NCI-H524 (cell line): ENCODE data around the gene MAP4K1.
"Not testable (repeated sequence)": the region's sequence is repeated elsewhere in the genome, so short reads cannot be mapped to it uniquely, and the experiment has no call there.

Source experiments
- DNase-seq, 2 experiments: peaks; one replicate each; lab custom pipeline; 2025; lab: John Stamatoyannopoulos, UW

MAP4K1 gene

GRCh38 chr19:38624822-38625221 is 7.1 kb upstream of the MAP4K1 start:
- no peak for DNase-seq

GRCh38 chr19:38619361-38620174 is 1.8 kb upstream of the MAP4K1 start:
- no peak for DNase-seq

- DNase-seq = peak; percentile 97 to 100
Observed at GRCh38 chr19:38618590-38619360, 1.0 kb upstream of the MAP4K1 start, which contains the start of gene EIF3K. Gene EIF3K (plus strand): TSS chr19:38619188. CDS start chr19:38619269, 81 bp downstream.

GRCh38 chr19:38617283-38617763 is 430 bp downstream of the MAP4K1 start:
- no peak for DNase-seq

- DNase-seq = no peak
Observed at GRCh38 chr19:38616265-38616664, 1.5 kb downstream of the MAP4K1 start.

- no peak for DNase-seq
Observed at GRCh38 chr19:38615007-38615581, 2.7 kb downstream of the MAP4K1 start.

- DNase-seq = no peak
Observed at GRCh38 chr19:38614289-38614688, 3.5 kb downstream of the MAP4K1 start.

GRCh38 chr19:38606131-38606530 is 11.6 kb downstream of the MAP4K1 start:
- DNase-seq = peak in 1 of 2 experiments; percentile 31

- DNase-seq = not testable (repeated sequence)
Observed at GRCh38 chr19:38602856-38603255, 14.9 kb downstream of the MAP4K1 start.

GRCh38 chr19:38599722-38600121 is 18.0 kb downstream of the MAP4K1 start:
- DNase-seq = no peak

- DNase-seq = no peak
Observed at GRCh38 chr19:38597075-38597474, 20.7 kb downstream of the MAP4K1 start.

- peak in 1 of 2 experiments; percentile 37 for DNase-seq
Observed at GRCh38 chr19:38596057-38596981, 21.4 kb downstream of the MAP4K1 start.

GRCh38 chr19:38592940-38593339 is 24.8 kb downstream of the MAP4K1 start:
- DNase-seq = no peak

GRCh38 chr19:38588041-38588440 is 29.7 kb downstream of the MAP4K1 start:
- DNase-seq = no peak

- no peak for DNase-seq
Observed at GRCh38 chr19:38587562-38587961, 30.2 kb downstream of the MAP4K1 start.

GRCh38 chr19:38583985-38584305 is 33.8 kb downstream of the MAP4K1 start:
- DNase-seq = no peak

GRCh38 chr19:38583219-38583984 is 34.4 kb downstream of the MAP4K1 start:
- no peak for DNase-seq

- no peak for DNase-seq
Observed at GRCh38 chr19:38580080-38580479, 37.7 kb downstream of the MAP4K1 start.

- not testable (repeated sequence) for DNase-seq
Observed at GRCh38 chr19:38579304-38579703, 38.4 kb downstream of the MAP4K1 start.

- no peak for DNase-seq
Observed at GRCh38 chr19:38577826-38578225, 39.9 kb downstream of the MAP4K1 start.

GRCh38 chr19:38571682-38572081 is 46.1 kb downstream of the MAP4K1 start:
- DNase-seq = no peak
